HG02623 (cell line): ENCODE data around the gene PATL1.

ENCODE experiments used
- ATAC-seq: cut with Tn5 transposase; IDR thresholded peaks from one replicate; pipeline ENCODE4 v1.9.1; 2021; ENCODE audit warnings: moderate library complexity; ENCODE audit not compliant: unreplicated experiment

PATL1 gene

GRCh38 chr11:59615637-59616395 is 53.0 kb downstream of the PATL1 start, which contains the start of gene OSBP:
TSS of gene OSBP (minus strand) at chr11:59615774. CDS start at chr11:59615664, 110 bp downstream.
- peak; percentile 87 for ATAC-seq

DNA sequence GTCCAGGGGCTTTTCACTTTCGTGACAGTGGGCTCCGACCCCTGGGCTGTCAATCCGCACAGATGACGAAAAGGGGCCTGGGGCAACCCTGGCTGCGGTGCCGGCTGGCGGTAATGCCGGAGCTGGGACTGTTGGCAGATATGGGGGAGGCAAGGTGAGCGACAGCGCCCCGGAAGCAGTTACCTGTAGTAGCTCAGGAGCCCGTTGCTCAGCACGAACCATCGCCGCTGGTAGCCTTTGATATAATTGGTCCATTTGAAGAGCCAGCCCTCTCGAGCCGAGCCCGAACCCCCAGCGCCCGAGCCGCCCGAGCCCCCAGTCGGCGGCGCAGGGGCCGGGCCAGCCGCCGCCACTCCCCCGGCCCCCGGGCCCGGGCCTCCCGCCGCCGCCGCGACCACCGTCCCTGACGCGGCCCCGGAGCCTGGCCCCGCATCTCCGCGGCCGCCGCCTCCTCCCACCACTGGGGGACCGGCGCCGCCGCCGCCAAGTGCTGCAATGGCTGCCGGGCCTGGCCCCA is 53.7 kb downstream of the PATL1 start:
- ATAC-seq = peak; percentile 4

- ATAC-seq = no peak
Measured at GRCh38 chr11:59614277-59615119, 54.3 kb downstream of the PATL1 start.

GRCh38 chr11:59611570-59612565 is 57.0 kb downstream of the PATL1 start:
- no peak for ATAC-seq

DNA sequence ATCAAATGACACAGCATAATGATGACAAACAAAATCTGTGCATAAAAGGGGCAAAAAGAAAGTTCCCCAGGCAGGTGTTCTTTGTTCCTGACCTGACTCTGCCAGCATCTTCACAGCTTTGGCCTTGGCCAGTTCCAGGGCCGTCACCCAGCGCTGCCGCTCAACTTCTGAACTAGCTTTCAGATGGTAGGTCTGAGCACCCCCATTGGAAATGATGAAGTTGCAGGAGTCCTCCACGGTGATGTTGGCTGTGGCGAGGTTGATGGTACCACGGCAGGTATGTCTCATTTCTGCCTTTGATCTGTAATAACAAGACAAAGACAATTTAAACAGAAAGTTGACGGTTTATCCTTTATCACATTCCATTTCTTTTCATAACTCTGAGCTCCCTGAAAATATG is 58.5 kb downstream of the PATL1 start:
- ATAC-seq = no peak

- no peak for ATAC-seq
Measured at GRCh38 chr11:59607703-59608454, 61.0 kb downstream of the PATL1 start.

GRCh38 chr11:59602432-59602831 is 66.4 kb downstream of the PATL1 start:
- no peak for ATAC-seq

DNA sequence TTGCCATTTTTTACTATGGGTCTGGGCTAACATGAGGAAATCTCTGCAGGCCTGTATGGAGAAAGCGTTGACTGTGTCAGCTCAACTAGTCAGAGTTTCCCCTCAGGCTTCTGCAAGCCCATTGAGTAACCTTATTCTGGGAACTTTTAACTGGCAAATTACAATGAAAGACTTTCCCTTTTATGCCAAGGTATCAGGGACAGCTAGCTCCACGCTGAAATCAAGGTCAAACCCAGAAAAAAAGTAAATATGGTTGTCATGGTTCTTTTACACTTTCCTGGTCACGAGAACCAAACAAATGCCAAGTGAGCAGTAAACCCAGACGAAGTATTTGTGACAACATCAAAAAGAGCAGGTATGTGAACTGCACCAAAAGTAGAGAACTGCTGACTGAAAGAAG is 67.0 kb downstream of the PATL1 start:
- ATAC-seq = no peak

DNA sequence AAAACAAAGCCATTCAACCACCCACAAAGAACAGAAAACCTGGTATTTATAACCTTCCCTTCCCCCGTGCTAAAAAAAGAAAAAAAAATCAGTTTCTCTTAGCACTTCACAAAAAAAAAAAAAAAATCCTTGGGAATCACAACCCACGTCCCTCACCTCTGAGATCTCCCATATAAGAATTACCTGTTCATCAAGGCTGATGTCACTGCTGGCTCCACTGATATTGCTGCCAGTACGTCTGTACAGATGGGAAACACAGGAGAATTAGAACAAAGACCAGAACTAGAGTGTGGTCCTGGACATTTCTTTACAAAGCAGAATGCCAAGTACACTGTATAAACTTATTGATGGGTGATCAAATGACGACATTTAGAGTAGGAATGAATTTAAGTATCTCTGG is 68.2 kb downstream of the PATL1 start:
- no peak for ATAC-seq

DNA sequence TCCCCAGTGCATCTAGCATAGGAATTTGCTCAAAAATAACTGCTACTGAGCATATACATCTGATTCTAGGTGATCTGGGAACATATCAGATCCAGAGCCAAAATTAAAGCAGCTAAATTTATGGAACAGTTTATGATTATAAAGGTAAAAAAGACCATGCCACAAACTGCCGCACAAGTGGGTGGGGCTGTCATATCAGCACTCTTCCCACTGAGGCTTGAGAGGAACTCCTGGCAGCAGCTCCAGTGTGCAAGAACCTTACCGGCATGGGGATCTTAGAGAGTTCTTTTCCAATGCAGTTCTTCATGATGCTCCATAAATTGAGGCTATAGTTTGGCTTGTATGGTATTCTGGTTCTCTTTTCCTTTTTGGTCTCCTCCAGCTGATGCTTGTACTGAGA is 68.6 kb downstream of the PATL1 start:
- no peak for ATAC-seq

- ATAC-seq = no peak
Measured at GRCh38 chr11:59598961-59599360, 69.9 kb downstream of the PATL1 start.
